Measurements from ENCODE around the gene OR10S1. TPM values are rescaled to one million over a fixed set of nuclear protein-coding genes. Genes with fewer than 3 reads are reported as not detected.

The OR10S1 gene
- total RNA-seq, 4 donors from 2014 or later, result not detected

GRCh38 chr11:123979311-123979710 is 1.7 kb upstream of the OR10S1 start:
- Histone ChIP-seq H3K36me3 (no peaks in the 10 kb centered on the region), H3K27ac (replicated peaks in 1 of 4) (no peak overlapping the region), H3K27me3 (no peaks in the 10 kb centered on the region), H3K4me1 (no peaks in the 10 kb centered on the region), H3K9me3 (peaks cover 0 to 7% (median 0%) of the 10 kb centered on the region in 4 donors), H3K4me3 (no peak overlapping the region)
- no peak for DNase-seq (ENCODE audit: extremely low spot score)
- intact Hi-C loops (cut with DNase I), result no loop called here
- WGBS, result 89% methylated on average over 4 of the region's 5 CpGs
- TF ChIP-seq EP300 (IDR thresholded peaks at IDR 0.05) (no peak), POLR2AphosphoS5 (IDR thresholded peaks at IDR 0.05) (no peak), POLR2A (IDR thresholded peaks at IDR 0.05; ENCODE audit: low read depth) (no peak), CTCF (IDR thresholded peaks at IDR 0.05) (no peak)

GRCh38 chr11:123976770-123977560 is 616 bp downstream of the OR10S1 start:
- Histone ChIP-seq H3K27ac (replicated peaks in 1 of 4) (no peak overlapping the region), H3K4me1 (no peaks in the 10 kb centered on the region), H3K9me3 (no peaks in the 10 kb centered on the region), H3K36me3 (no peaks in the 10 kb centered on the region), H3K27me3 (no peaks in the 10 kb centered on the region), H3K4me3 (no peak overlapping the region)
- DNase-seq (ENCODE audit: extremely low spot score), result no peak
- TF ChIP-seq CTCF (IDR thresholded peaks at IDR 0.05) (no peak), POLR2AphosphoS5 (IDR thresholded peaks at IDR 0.05) (no peak), POLR2A (IDR thresholded peaks at IDR 0.05; ENCODE audit: low read depth) (no peak), EP300 (IDR thresholded peaks at IDR 0.05) (no peak)
- intact Hi-C loops (cut with DNase I), result no loop called here
- WGBS, result 88% methylated on average over 18 of the region's 18 CpGs

GRCh38 chr11:123973816-123974215 is 3.8 kb downstream of the OR10S1 start:
- H3K27me3 ChIP-seq, result no peaks in the 10 kb centered on the region
- DNase-seq (ENCODE audit: extremely low spot score), result no peak
- no peak overlapping the region for H3K4me3 ChIP-seq
- H3K4me1 ChIP-seq, result no peaks in the 10 kb centered on the region
- intact Hi-C loops (cut with DNase I), result no loop called here
- no peak for TF ChIP-seq POLR2A (IDR thresholded peaks at IDR 0.05; ENCODE audit: low read depth)
- TF ChIP-seq EP300 (IDR thresholded peaks at IDR 0.05), result no peak
- TF ChIP-seq CTCF (IDR thresholded peaks at IDR 0.05), result no peak
- TF ChIP-seq POLR2AphosphoS5 (IDR thresholded peaks at IDR 0.05), result no peak
- WGBS, result 77% methylated on average over 1 of the region's 1 CpG
- H3K9me3 ChIP-seq, result peaks cover 0 to 9% (median 4%) of the 10 kb centered on the region in 4 donors
- H3K36me3 ChIP-seq, result no peaks in the 10 kb centered on the region
- H3K27ac ChIP-seq (replicated peaks in 1 of 4), result no peak overlapping the region

- peaks cover 0 to 6% (median 2%) of the 10 kb centered on the region in 4 donors for H3K9me3 ChIP-seq
- H3K36me3 ChIP-seq, result no peaks in the 10 kb centered on the region
- H3K4me1 ChIP-seq, result no peaks in the 10 kb centered on the region
- intact Hi-C loops (cut with DNase I), result no loop called here
- no peak overlapping the region for H3K4me3 ChIP-seq
- no peaks in the 10 kb centered on the region for H3K27me3 ChIP-seq
- no peak for DNase-seq (ENCODE audit: extremely low spot score)
- H3K27ac ChIP-seq (replicated peaks in 1 of 4), result no peak overlapping the region
- TF ChIP-seq POLR2A (IDR thresholded peaks at IDR 0.05; ENCODE audit: low read depth) (no peak), CTCF (IDR thresholded peaks at IDR 0.05) (no peak), EP300 (IDR thresholded peaks at IDR 0.05) (no peak), POLR2AphosphoS5 (IDR thresholded peaks at IDR 0.05) (no peak)
Measured at GRCh38 chr11:123956752-123957151, 20.8 kb downstream of the OR10S1 start.

GRCh38 chr11:123945132-123945531 is 32.4 kb downstream of the OR10S1 start:
- 48% methylated on average over 1 of the region's 1 CpG for WGBS
- DNase-seq (ENCODE audit: extremely low spot score), result no peak
- TF ChIP-seq CTCF (IDR thresholded peaks at IDR 0.05) (no peak), POLR2AphosphoS5 (IDR thresholded peaks at IDR 0.05) (no peak), POLR2A (IDR thresholded peaks at IDR 0.05; ENCODE audit: low read depth) (no peak), EP300 (IDR thresholded peaks at IDR 0.05) (no peak)
- no peaks in the 10 kb centered on the region for H3K27me3 ChIP-seq
- no peaks in the 10 kb centered on the region for H3K4me1 ChIP-seq
- H3K4me3 ChIP-seq, result no peak overlapping the region
- H3K9me3 ChIP-seq, result no peaks in the 10 kb centered on the region
- H3K27ac ChIP-seq (replicated peaks in 1 of 4), result no peak overlapping the region
- no peaks in the 10 kb centered on the region for H3K36me3 ChIP-seq
- intact Hi-C loops (cut with DNase I), result no loop called here

Measured in esophagus muscularis mucosa (tissue), 4 donors.